ENCODE measurements around the gene C11orf21. TPM values are rescaled to one million over a fixed set of nuclear protein-coding genes. Genes with fewer than 3 reads are reported as not detected.
A peak's percentile ranks its signal among the peaks of the same experiment; 100 is the strongest.

The C11orf21 gene
- total RNA-seq, 1 experiment from 2014 or later: not detected

GRCh38 chr11:2302896-2303626 lies 1.3 kb upstream of the C11orf21 start:
- in situ Hi-C loops (cut with HindIII; ENCODE audit: low pct_unique_long_range_greater_than_20kb, low sequenced_read_pairs): no loop called here
- no peak for DNase-seq (ENCODE audit: low read depth, low spot score)

- no peak for DNase-seq (ENCODE audit: low read depth, low spot score)
- in situ Hi-C loops (cut with HindIII; ENCODE audit: low pct_unique_long_range_greater_than_20kb, low sequenced_read_pairs): no loop called here
Measured at GRCh38 chr11:2302306-2302895, 683 bp upstream of the C11orf21 start.

- DNase-seq (ENCODE audit: low read depth, low spot score): no peak
- in situ Hi-C loops (cut with HindIII; ENCODE audit: low pct_unique_long_range_greater_than_20kb, low sequenced_read_pairs): no loop called here
Measured at GRCh38 chr11:2300936-2301630, 635 bp downstream of the C11orf21 start.

GRCh38 chr11:2300290-2300935 lies 1.3 kb downstream of the C11orf21 start:
- in situ Hi-C loops (cut with HindIII; ENCODE audit: low pct_unique_long_range_greater_than_20kb, low sequenced_read_pairs): no loop called here
- DNase-seq (ENCODE audit: low read depth, low spot score): no peak

- no peak for DNase-seq (ENCODE audit: low read depth, low spot score)
- in situ Hi-C loops (cut with HindIII; ENCODE audit: low pct_unique_long_range_greater_than_20kb, low sequenced_read_pairs): no loop called here
Measured at GRCh38 chr11:2299773-2300172, 1.9 kb downstream of the C11orf21 start.

- in situ Hi-C loops (cut with HindIII; ENCODE audit: low pct_unique_long_range_greater_than_20kb, low sequenced_read_pairs): no loop called here
Measured at GRCh38 chr11:2298795-2299761, 2.6 kb downstream of the C11orf21 start.

GRCh38 chr11:2298131-2298794 lies 3.5 kb downstream of the C11orf21 start:
- DNase-seq (ENCODE audit: low read depth, low spot score): no peak
- in situ Hi-C loops (cut with HindIII; ENCODE audit: low pct_unique_long_range_greater_than_20kb, low sequenced_read_pairs): no loop called here

More at GRCh38 chr11:2298795-2299761, 2.6 kb downstream of the C11orf21 start:
- DNase-seq (ENCODE audit: low read depth, low spot score): peak; percentile 38

- no peak for DNase-seq (ENCODE audit: low read depth, low spot score)
- in situ Hi-C loops (cut with HindIII; ENCODE audit: low pct_unique_long_range_greater_than_20kb, low sequenced_read_pairs): no loop called here
Measured at GRCh38 chr11:2297623-2298030, 4.1 kb downstream of the C11orf21 start.

GRCh38 chr11:2296913-2297622 lies 4.7 kb downstream of the C11orf21 start:
- DNase-seq (ENCODE audit: low read depth, low spot score): no peak
- in situ Hi-C loops (cut with HindIII; ENCODE audit: low pct_unique_long_range_greater_than_20kb, low sequenced_read_pairs): no loop called here

GRCh38 chr11:2295971-2296912 lies 5.5 kb downstream of the C11orf21 start:
- no peak for DNase-seq (ENCODE audit: low read depth, low spot score)
- in situ Hi-C loops (cut with HindIII; ENCODE audit: low pct_unique_long_range_greater_than_20kb, low sequenced_read_pairs): no loop called here

GRCh38 chr11:2294926-2295290 lies 6.8 kb downstream of the C11orf21 start:
- DNase-seq (ENCODE audit: low read depth, low spot score): no peak
- in situ Hi-C loops (cut with HindIII; ENCODE audit: low pct_unique_long_range_greater_than_20kb, low sequenced_read_pairs): no loop called here

GRCh38 chr11:2293984-2294925 lies 7.5 kb downstream of the C11orf21 start:
- no peak for DNase-seq (ENCODE audit: low read depth, low spot score)
- in situ Hi-C loops (cut with HindIII; ENCODE audit: low pct_unique_long_range_greater_than_20kb, low sequenced_read_pairs): no loop called here

GRCh38 chr11:2293531-2293971 lies 8.2 kb downstream of the C11orf21 start:
- in situ Hi-C loops (cut with HindIII; ENCODE audit: low pct_unique_long_range_greater_than_20kb, low sequenced_read_pairs): no loop called here
- no peak for DNase-seq (ENCODE audit: low read depth, low spot score)

GRCh38 chr11:2290351-2290841 lies 11.3 kb downstream of the C11orf21 start:
- in situ Hi-C loops (cut with HindIII; ENCODE audit: low pct_unique_long_range_greater_than_20kb, low sequenced_read_pairs): no loop called here
- DNase-seq (ENCODE audit: low read depth, low spot score): no peak

All from SK-MEL-5 (cell line).